Esophagus muscularis mucosa (tissue), 4 donors: ENCODE data around the gene PLEKHA6. TPM values are rescaled to one million over a fixed set of nuclear protein-coding genes. Genes with fewer than 3 reads are reported as not detected.
A peak's percentile ranks its signal among the peaks of the same experiment; 100 is the strongest.

Experiments
- DNase-seq: peaks from one replicate; pipeline ENCODE4 v3.0.0-alpha.2; 2017; ENCODE audit errors: extremely low spot score
- H3K27ac ChIP-seq, 4 donors: fragments of 200-600 bp; sonication (generic); replicated peaks in 1 of 4; 1 replicate in 3 of 4; 2 replicates in 1 of 4; pipeline ENCODE4 v1.5.1; 2016 to 2019; ENCODE audit warnings: mild to moderate bottlenecking in 1 of 4
- H3K27me3 ChIP-seq, 4 donors: fragments of 200-600 bp; sonication (generic); one replicate each; pipeline versions ENCODE4 v1.5.1 to v1.6.0; 2016 to 2019
- H3K36me3 ChIP-seq, 4 donors: fragments of 200-600 bp; sonication (generic); one replicate each; pipeline ENCODE4 v1.5.1; 2016 to 2019
- H3K4me1 ChIP-seq, 4 donors: fragments of 200-600 bp; sonication (generic); one replicate each; pipeline ENCODE4 v1.5.1; 2016 to 2019
- H3K4me3 ChIP-seq, 4 donors: fragments of 200-600 bp; sonication (generic); 1 replicate in 2 of 4; 2 replicates in 2 of 4; pipeline ENCODE4 v1.5.1; 2016 to 2019; ENCODE audit warnings: mild to moderate bottlenecking in 4 of 4, moderate library complexity in 1 of 4
- H3K9me3 ChIP-seq, 4 donors: fragments of 200-600 bp; sonication (generic); 1 replicate in 3 of 4; 2 replicates in 1 of 4; pipeline ENCODE4 v1.5.1; 2016 to 2019
- CTCF ChIP-seq, 3 experiments: fragments of 200-600 bp in 2 of 3; fragments of 450-650 bp in 1 of 3; sonication (generic) in 2 of 3; IDR thresholded peaks; one replicate each; pipeline ENCODE4 v1.5.1; 2017 to 2019; ENCODE audit warnings: antibody characterized with exemption in 3 of 3, mild to moderate bottlenecking in 2 of 3, moderate library complexity in 1 of 3
- EP300 ChIP-seq: sonication (generic); formaldehyde crosslinking; IDR thresholded peaks from one replicate; pipeline ENCODE4 v1.6.1; 2017; ENCODE audit warnings: antibody characterized with exemption
- POLR2A ChIP-seq: fragments of 450-650 bp; IDR thresholded peaks from one replicate; pipeline ENCODE4 v1.6.1; 2017; ENCODE audit warnings: antibody characterized with exemption, moderate library complexity, mild to moderate bottlenecking, low read depth
- POLR2AphosphoS5 ChIP-seq, 2 donors: sonication (generic); formaldehyde crosslinking; IDR thresholded peaks; one replicate each; pipeline ENCODE4 v1.6.1; 2017; ENCODE audit warnings: antibody characterized with exemption in 2 of 2
- WGBS: methylation state at CpG from one replicate; pipeline ENCODE4 v1.1.5; 2018; 5-methylcytosine and 5-hydroxymethylcytosine counted together
- intact Hi-C: fragments of 100-400 bp; cut with DNase I; formaldehyde crosslinking; loops from one replicate; pipeline ENCODE4 v1.15.1; 2023
- total RNA-seq, 4 donors: library from RNA; depleted of rRNA; stranded (reverse); fragments of >200 nt; gene quantifications; one replicate each; pipeline versions ENCODE4 v1.1.0 to v1.2.1, GENCODE V29; 2016

The PLEKHA6 gene
- total RNA-seq, 4 donors from 2014 or later, result 11.9 to 22.4 (median 15.9) TPM

- 96% methylated on average over 3 of the region's 3 CpGs for WGBS
- no peaks in the 10 kb centered on the region for H3K9me3 ChIP-seq
- no peaks in the 10 kb centered on the region for H3K36me3 ChIP-seq
These were observed 147.0 kb downstream of the PLEKHA6 start for GRCh38 chr1:204212715-204213114.

DNA sequence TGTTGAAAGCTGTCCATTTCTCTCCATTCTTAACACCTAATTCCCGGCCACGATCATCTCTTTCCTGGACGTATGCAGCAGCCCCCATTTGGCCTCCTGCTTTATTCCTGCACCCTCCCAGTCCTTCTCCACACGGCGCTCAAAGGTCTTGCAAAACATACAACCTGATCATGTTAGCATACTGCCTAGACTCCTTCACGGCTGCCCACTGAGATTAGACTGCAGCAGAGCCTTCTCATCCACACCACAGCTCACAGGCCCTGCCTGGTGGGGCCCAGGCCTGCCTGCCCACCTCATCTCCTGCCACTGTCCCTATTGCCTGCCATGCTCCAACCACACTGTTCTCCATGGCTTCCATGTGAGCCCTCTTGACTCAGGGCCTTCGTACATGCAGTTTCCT, 148.7 kb downstream of the PLEKHA6 start:
- peaks cover 0 to 44% (median 5%) of the 10 kb centered on the region in 4 donors for H3K27me3 ChIP-seq

More at GRCh38 chr1:204212715-204213114, 147.0 kb downstream of the PLEKHA6 start:
- Histone ChIP-seq H3K27me3 (peaks cover 0 to 47% (median 3%) of the 10 kb centered on the region in 4 donors), H3K27ac (no peak overlapping the region), H3K4me1 (peaks cover 5 to 10% (median 10%) of the 10 kb centered on the region in 4 donors), H3K4me3 (no peak overlapping the region)
- no peak for DNase-seq
- intact Hi-C loops, result no loop called here
- no peak for TF ChIP-seq POLR2AphosphoS5 (IDR thresholded peaks at IDR 0.05)

DNA sequence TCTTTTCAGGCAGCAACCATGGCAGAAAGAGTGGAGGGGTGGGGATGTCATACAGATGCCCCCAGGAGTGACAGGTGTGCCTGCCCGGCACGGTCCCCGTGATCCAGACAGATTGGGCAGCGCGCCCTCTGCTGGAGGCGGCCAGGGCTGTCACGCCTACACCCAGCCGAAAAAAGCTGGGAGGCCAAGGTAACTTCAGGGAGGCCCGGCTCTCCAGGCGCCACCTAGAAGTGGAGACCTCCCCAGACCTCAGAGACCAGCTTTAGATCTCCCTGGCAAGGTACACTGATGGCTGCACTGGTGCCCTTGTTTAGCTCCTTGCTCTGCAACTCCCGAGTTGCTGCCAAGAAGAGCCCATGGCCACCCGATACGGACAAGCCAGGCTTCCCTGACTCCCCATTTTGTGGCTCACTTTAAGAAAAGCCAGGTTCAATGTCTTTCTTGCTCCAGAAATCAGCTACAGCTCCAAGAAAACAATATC, 152.6 kb downstream of the PLEKHA6 start:
- TF ChIP-seq EP300, result no peak
- no peak for TF ChIP-seq POLR2AphosphoS5 (IDR thresholded peaks at IDR 0.05)
- TF ChIP-seq CTCF (IDR thresholded peaks at IDR 0.05), result peak; percentile 65 to 91 (median 75)
- intact Hi-C loops, result loop anchor here (5.0 kb wide), 2 partner anchors 45 to 345 kb away; partner anchors contain the start of gene SNRPE
- Histone ChIP-seq H3K4me3 (no peak overlapping the region), H3K27ac (no peak overlapping the region), H3K9me3 (no peaks in the 10 kb centered on the region), H3K27me3 (peaks cover 0 to 51% (median 6%) of the 10 kb centered on the region in 4 donors), H3K4me1 (peaks cover 0 to 8% (median 3%) of the 10 kb centered on the region in 4 donors), H3K36me3 (no peaks in the 10 kb centered on the region)
- DNase-seq, result no peak
- WGBS, result 72% methylated on average over 3 of the region's 13 CpGs

More for the DNA sequence above, 148.7 kb downstream of the PLEKHA6 start:
- intact Hi-C loops, result no loop called here
- H3K9me3 ChIP-seq, result no peaks in the 10 kb centered on the region
- DNase-seq, result no peak
- 84% methylated on average over 7 of the region's 7 CpGs for WGBS
- no peak overlapping the region for H3K4me3 ChIP-seq
- no peak overlapping the region for H3K27ac ChIP-seq
- H3K4me1 ChIP-seq, result peaks cover 5 to 19% (median 13%) of the 10 kb centered on the region in 4 donors
- no peaks in the 10 kb centered on the region for H3K36me3 ChIP-seq
- TF ChIP-seq POLR2A (no peak), EP300 (no peak), POLR2AphosphoS5 (IDR thresholded peaks at IDR 0.05) (no peak)

DNA sequence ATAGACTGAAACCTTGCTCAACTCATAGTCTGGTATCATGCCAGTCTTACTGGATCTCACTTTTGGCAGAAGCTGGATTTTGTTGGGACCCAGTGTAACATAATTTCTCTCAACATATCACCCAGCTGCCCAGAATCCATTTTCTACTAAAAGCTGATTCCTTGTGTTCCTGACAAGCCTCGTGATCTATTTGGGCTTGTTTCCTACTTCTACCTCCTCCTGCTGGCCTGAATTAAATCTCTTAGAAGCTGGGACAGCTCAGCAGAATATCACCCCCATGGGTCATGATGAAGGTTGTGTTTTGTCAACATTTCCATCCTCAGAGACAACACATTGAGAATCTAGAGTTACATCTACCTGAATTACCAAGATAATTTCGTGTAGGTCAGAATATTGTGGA, 153.6 kb downstream of the PLEKHA6 start:
- peaks cover 0 to 61% (median 6%) of the 10 kb centered on the region in 4 donors for H3K27me3 ChIP-seq
- H3K27ac ChIP-seq, result no peak overlapping the region
- H3K4me3 ChIP-seq, result no peak overlapping the region
- H3K36me3 ChIP-seq, result no peaks in the 10 kb centered on the region
- intact Hi-C loops, result loop anchor here (5.0 kb wide), 2 partner anchors 44 to 344 kb away; partner anchors contain the start of gene SNRPE
- TF ChIP-seq EP300, result no peak
- no peak for TF ChIP-seq POLR2AphosphoS5 (IDR thresholded peaks at IDR 0.05)
- TF ChIP-seq POLR2A, result no peak
- TF ChIP-seq CTCF (IDR thresholded peaks at IDR 0.05), result no peak
- H3K9me3 ChIP-seq, result no peaks in the 10 kb centered on the region
- DNase-seq, result no peak
- H3K4me1 ChIP-seq, result peaks cover 0 to 8% (median 3%) of the 10 kb centered on the region in 4 donors
- 67% methylated on average over 2 of the region's 2 CpGs for WGBS

- Histone ChIP-seq H3K27ac (no peak overlapping the region), H3K4me1 (peaks cover 0 to 8% (median 3%) of the 10 kb centered on the region in 4 donors), H3K27me3 (peaks cover 0 to 61% (median 6%) of the 10 kb centered on the region in 4 donors), H3K4me3 (no peak overlapping the region), H3K9me3 (no peaks in the 10 kb centered on the region), H3K36me3 (no peaks in the 10 kb centered on the region)
- intact Hi-C loops, result loop anchor here (5.0 kb wide), 2 partner anchors 43 to 343 kb away; partner anchors contain the start of gene SNRPE
- no peak for TF ChIP-seq POLR2A
- TF ChIP-seq EP300, result no peak
- no peak for TF ChIP-seq CTCF (IDR thresholded peaks at IDR 0.05)
- no peak for TF ChIP-seq POLR2AphosphoS5 (IDR thresholded peaks at IDR 0.05)
- no peak for DNase-seq
These were observed 154.2 kb downstream of the PLEKHA6 start for GRCh38 chr1:204205486-204205885.
